GM18873 (cell line): Measurements from ENCODE around the gene PLIN3.
"Not testable (repeated sequence)": the region's sequence is repeated elsewhere in the genome, so short reads cannot be mapped to it uniquely, and the experiment has no call there.

Experiments
- ATAC-seq: cut with Tn5 transposase; IDR thresholded peaks from one replicate; pipeline ENCODE4 v1.9.1; 2021; ENCODE audit warnings: mild to moderate bottlenecking, moderate library complexity, moderate number of reproducible peaks; ENCODE audit not compliant: unreplicated experiment, low FRiP score

PLIN3 gene

GRCh38 chr19:4816202-4816949 is 51.1 kb downstream of the PLIN3 start:
- no peak for ATAC-seq

GRCh38 chr19:4815426-4816201 is 51.9 kb downstream of the PLIN3 start:
- ATAC-seq, result no peak

GRCh38 chr19:4814625-4815425 is 52.6 kb downstream of the PLIN3 start:
- no peak for ATAC-seq

- no peak for ATAC-seq
Measured at GRCh38 chr19:4811328-4812131, 55.9 kb downstream of the PLIN3 start.

- no peak for ATAC-seq
Measured at GRCh38 chr19:4807188-4807587, 60.3 kb downstream of the PLIN3 start.

GRCh38 chr19:4806384-4806783 is 61.1 kb downstream of the PLIN3 start:
- no peak for ATAC-seq

GRCh38 chr19:4805140-4805539 is 62.3 kb downstream of the PLIN3 start:
- not testable (repeated sequence) for ATAC-seq

GRCh38 chr19:4803736-4804695 is 63.5 kb downstream of the PLIN3 start:
- ATAC-seq, result no peak

- ATAC-seq, result no peak
Measured at GRCh38 chr19:4802711-4803110, 64.8 kb downstream of the PLIN3 start.

GRCh38 chr19:4801085-4801619 is 66.3 kb downstream of the PLIN3 start:
- ATAC-seq, result no peak

- no peak for ATAC-seq
Measured at GRCh38 chr19:4800591-4801081, 66.8 kb downstream of the PLIN3 start.

GRCh38 chr19:4795400-4795799 is 72.1 kb downstream of the PLIN3 start:
- no peak for ATAC-seq

GRCh38 chr19:4794971-4795370 is 72.5 kb downstream of the PLIN3 start:
- no peak for ATAC-seq

GRCh38 chr19:4793278-4793677 is 74.2 kb downstream of the PLIN3 start:
- ATAC-seq, result not testable (repeated sequence)

GRCh38 chr19:4792866-4793195 is 74.6 kb downstream of the PLIN3 start:
- ATAC-seq, result not testable (repeated sequence)

GRCh38 chr19:4792019-4792865 is 75.2 kb downstream of the PLIN3 start:
- not testable (repeated sequence) for ATAC-seq

GRCh38 chr19:4791183-4792018 is 76.1 kb downstream of the PLIN3 start, which contains the start of gene FEM1A:
Gene FEM1A, plus strand, starts transcription at chr19:4791734. Its CDS starts 121 bp downstream, at chr19:4791855.
- peak; percentile 96 for ATAC-seq
